Endometrial microvascular endothelial cells (primary cell): ENCODE measurements around the gene FBXO34. TPM values are rescaled to one million over a fixed set of nuclear protein-coding genes. Genes with fewer than 3 reads are reported as not detected.
"Not testable (repeated sequence)": the region's sequence is repeated elsewhere in the genome, so short reads cannot be mapped to it uniquely, and the experiment has no call there.

ENCODE experiments used
- in situ Hi-C: cut with HindIII; loops from 2 replicates; pipeline ENCODE4 v1.10.0; 2017; ENCODE audit warnings: low sequenced_read_pairs, low pct_unique_long_range_greater_than_20kb; ENCODE audit errors: inconsistent ontology term
- total RNA-seq: library from RNA; depleted of rRNA; stranded (reverse); fragments of >200 nt; gene quantifications from one replicate; pipeline ENCODE4 v1.2.3, GENCODE V29; 2015; ENCODE audit errors: inconsistent ontology term

The FBXO34 gene
- total RNA-seq, 1 donor from 2014 or later = 16.5 TPM

GRCh38 chr14:55332654-55333570 lies 61.7 kb downstream of the FBXO34 start:
- in situ Hi-C loops = no loop called here

DNA sequence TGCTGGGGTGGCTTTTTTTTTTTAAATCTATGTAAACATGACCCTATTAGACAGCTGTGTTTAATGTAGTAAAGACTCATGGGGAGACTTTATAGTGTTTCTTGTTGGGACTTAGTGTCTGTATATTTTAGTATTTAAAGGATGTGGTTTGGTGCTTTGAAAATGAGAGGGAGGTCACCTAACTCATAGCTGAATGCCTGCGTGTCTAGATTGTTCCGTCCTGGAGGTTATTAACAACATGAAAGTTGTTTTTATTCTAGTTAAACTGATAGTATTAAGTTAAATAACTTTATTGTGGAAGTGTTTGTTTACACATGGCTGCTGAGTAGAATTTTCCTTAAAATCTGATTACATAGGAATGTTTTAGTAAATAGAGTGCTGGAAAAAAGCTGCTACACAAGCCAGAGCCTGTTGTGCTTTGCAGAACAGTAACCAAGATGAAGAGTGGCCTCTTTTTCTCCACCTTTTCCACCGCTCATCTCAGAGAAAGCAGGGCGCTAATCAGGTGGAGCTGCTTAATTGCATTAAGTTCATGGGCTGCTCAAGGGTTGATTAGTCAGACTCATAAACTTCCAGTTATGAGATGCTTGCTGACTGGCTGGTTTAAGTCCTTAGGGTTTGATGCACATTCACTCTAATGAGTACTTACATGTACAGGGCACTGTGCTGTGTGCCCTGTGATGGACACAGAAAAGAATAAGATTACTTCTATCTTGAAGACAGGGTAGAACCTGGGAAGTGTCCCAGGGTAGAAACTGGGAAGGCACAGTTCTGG lies 62.7 kb downstream of the FBXO34 start:
- in situ Hi-C loops = no loop called here

- in situ Hi-C loops = no loop called here
These were observed 64.9 kb downstream of the FBXO34 start for GRCh38 chr14:55336162-55336561.

- in situ Hi-C loops = no loop called here
These were observed 65.5 kb downstream of the FBXO34 start for GRCh38 chr14:55336691-55337090.

DNA sequence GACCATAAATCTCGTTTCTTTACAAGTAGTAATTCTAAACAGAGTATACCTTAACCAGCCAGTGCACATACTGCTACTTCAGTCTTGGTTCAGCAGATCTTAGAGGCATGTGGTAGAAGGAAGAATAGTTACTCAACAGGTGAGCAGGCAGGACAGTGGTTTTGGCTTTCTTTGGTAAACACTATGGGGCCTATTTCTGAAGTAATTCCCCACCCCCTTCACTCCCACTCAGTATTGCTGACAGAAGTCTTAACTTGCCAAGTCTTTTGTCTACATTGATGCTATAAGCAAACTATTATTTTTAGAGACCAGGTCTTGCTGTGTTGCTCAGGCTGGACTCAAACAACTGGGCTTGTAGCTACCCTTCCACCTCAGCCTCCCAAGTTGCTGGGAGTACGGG lies 68.5 kb downstream of the FBXO34 start:
- in situ Hi-C loops = no loop called here

DNA sequence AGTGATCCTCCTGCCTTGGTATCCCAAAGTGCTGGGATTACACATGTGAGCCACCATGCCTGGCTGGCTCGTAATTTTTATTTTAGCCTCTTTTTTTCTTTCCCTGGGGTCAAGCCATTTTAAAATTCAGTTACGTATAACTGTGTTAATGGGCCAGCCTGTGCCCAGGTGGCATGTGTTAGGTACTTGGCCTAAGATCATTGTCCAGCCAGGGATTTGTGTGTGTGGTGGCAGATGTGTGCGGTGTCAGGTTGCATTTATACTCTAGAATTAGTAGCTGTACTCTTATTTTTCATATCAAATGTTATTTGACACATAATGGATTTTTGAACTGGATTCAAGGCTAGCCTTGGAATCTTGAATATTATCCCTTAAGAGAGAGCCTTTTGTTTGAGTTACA lies 69.3 kb downstream of the FBXO34 start:
- in situ Hi-C loops = no loop called here

GRCh38 chr14:55341781-55342180 lies 70.6 kb downstream of the FBXO34 start:
- in situ Hi-C loops = no loop called here

- in situ Hi-C loops = not testable (repeated sequence)
These were observed 73.5 kb downstream of the FBXO34 start for GRCh38 chr14:55344582-55345163.

GRCh38 chr14:55347040-55347439 lies 75.8 kb downstream of the FBXO34 start:
- in situ Hi-C loops = no loop called here

DNA sequence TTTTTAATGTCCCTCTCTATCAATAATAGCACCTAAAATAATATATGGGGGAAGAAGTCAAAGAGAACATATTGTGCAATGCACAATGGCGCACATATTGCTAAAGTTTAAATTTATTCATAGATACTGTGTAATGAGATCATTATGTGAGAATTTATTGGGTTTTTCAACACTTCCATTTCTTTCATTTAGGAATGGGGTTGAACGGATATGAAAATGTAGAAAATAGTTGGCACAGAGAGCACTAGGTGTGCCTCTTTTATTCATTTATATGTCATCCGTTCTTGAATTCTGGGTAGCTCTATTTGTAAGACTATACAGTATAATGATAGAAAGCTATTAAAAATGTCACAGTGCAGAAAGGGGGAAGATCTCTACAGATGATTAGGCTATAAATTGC lies 76.5 kb downstream of the FBXO34 start:
- in situ Hi-C loops = no loop called here

GRCh38 chr14:55348766-55349453 lies 77.7 kb downstream of the FBXO34 start:
- in situ Hi-C loops = no loop called here

DNA sequence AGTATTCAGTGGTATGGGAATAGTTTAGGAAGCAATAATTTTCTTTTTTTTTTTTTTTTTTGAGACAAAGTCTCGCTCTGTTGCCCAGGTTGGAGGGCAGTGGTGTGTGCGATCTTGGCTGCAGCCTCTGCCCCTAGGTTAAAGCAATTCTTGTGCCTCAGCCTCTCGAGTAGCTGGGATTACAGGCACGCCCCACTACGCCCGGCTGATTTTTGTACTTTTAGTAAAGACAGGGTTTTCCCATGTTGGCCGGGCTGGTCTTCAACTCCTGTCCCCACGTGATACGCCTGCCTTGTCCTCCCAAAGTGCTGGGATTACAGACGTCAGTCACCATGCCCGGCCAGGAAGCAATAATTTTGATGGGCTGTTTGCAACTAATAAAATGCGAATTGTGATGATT lies 78.3 kb downstream of the FBXO34 start:
- in situ Hi-C loops = no loop called here

GRCh38 chr14:55350461-55350860 lies 79.2 kb downstream of the FBXO34 start:
- in situ Hi-C loops = no loop called here

DNA sequence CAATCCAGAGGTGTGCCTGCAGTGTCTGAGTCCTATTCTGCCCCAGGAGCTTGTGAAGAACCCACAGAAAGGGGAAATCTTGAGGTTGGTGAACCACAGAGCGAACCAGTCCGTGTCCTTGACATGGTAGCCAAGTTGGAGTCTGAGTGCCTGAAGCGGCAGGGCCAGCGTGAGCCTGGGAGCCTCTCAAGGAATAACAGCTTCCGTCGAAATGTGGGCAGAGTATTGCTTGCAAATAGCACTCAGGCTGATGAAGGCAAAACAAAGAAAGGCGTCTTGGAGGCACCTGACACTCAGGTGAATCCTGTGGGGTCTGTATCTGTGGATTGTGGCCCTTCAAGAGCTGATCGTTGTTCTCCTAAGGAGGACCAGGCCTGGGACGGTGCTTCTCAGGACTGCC lies 79.9 kb downstream of the FBXO34 start:
- in situ Hi-C loops = no loop called here

DNA sequence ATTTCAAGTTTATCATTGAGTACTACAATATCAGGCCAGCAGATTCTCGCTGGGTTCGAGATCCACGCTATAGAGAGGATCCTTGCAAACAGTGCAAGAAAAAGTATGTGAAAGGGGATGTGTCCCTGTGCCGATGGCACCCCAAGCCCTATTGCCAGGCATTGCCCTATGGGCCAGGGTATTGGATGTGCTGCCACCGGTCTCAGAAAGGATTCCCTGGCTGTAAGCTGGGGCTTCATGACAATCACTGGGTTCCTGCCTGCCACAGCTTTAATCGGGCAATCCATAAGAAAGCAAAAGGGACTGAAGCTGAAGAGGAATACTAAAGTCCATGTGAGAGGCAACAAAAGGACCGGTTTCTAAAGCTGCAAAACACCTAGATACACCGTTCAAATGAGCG lies 81.0 kb downstream of the FBXO34 start:
- in situ Hi-C loops = no loop called here

DNA sequence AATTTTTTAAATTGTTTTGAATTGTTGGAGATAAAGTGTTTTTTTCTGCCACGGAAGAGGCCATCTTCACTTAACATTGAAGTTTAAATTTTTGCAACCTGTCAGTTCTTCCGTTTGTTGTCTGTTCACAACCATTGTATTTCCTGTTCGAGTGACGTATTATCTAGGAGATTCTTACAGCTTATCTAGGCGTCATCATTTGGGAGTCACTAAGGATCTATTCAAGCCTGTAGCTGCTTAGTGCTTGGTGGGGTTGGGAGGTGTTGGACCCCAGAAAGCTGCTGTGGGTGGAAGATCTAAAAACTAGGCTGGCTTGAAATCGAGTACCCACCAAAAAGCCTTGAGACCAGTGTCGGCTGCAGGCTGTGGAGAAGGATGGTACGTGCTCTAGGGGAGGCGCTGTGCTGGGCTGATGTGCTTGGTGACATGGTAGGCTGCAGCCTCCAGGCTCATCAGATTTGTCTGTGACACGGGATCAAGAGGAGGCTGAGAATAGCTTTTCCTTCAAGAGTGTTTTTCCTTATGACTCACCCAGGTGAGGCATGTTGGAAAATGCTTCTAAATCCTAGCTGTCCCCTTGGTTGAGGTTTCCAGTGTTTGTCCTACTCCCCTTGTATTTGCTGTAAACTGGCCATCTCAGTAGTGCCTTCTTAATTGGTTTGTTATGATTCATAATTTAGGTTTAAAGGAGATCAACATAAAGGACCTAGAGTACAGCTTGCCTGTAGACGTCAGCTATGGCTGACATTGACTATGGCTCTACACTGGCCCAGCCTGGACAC lies 82.7 kb downstream of the FBXO34 start:
- in situ Hi-C loops = no loop called here

DNA sequence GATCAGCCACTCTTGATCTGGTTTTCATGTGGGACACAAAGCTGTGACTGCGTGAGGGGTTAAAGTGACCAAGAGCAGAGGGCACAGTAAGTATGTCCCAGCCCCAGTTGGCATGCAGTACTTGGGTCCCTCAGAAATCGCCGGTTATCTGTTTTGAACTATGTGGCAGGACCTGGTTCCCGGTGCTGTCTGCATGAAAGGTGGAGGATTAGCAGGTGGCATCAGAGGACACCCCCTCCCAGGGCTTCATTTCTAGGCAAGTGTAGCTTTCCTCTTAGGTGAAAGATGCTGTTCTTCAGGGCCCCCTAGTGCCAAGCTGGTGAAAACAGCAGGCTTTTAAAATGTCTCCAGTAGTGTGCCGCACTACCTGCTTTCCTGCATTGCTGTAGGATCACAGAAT lies 83.3 kb downstream of the FBXO34 start:
- in situ Hi-C loops = no loop called here

GRCh38 chr14:55355922-55356321 lies 84.7 kb downstream of the FBXO34 start:
- in situ Hi-C loops = no loop called here
